HG03460 (cell line): ENCODE data around the gene IL16.

Experiments
- ATAC-seq: cut with Tn5 transposase; IDR thresholded peaks from one replicate; pipeline ENCODE4 v1.9.1; 2021; ENCODE audit not compliant: unreplicated experiment

Gene IL16

GRCh38 chr15:81254277-81254915, 57.7 kb downstream of the IL16 start:
- no peak for ATAC-seq

GRCh38 chr15:81254916-81255290, 58.2 kb downstream of the IL16 start:
- ATAC-seq: no peak

GRCh38 chr15:81255315-81255957, 58.8 kb downstream of the IL16 start:
- ATAC-seq: no peak

- no peak for ATAC-seq
These were observed 59.3 kb downstream of the IL16 start for GRCh38 chr15:81255958-81256320.

GRCh38 chr15:81256916-81257315, 60.2 kb downstream of the IL16 start:
- ATAC-seq: no peak

- ATAC-seq: no peak
These were observed 60.8 kb downstream of the IL16 start for GRCh38 chr15:81257435-81257834.

GRCh38 chr15:81258455-81258854, 61.8 kb downstream of the IL16 start:
- ATAC-seq: no peak

GRCh38 chr15:81259760-81260298, 63.1 kb downstream of the IL16 start:
- ATAC-seq: no peak

- ATAC-seq: no peak
These were observed 64.6 kb downstream of the IL16 start for GRCh38 chr15:81261172-81261811.

- ATAC-seq: no peak
These were observed 66.8 kb downstream of the IL16 start for GRCh38 chr15:81263477-81263876.

GRCh38 chr15:81264072-81264857, 67.6 kb downstream of the IL16 start:
- ATAC-seq: no peak

GRCh38 chr15:81265256-81265943, 68.7 kb downstream of the IL16 start:
- no peak for ATAC-seq

- peak; percentile 81 for ATAC-seq
These were observed 69.5 kb downstream of the IL16 start for GRCh38 chr15:81265944-81266775.

- no peak for ATAC-seq
These were observed 71.7 kb downstream of the IL16 start for GRCh38 chr15:81268340-81268739.

- no peak for ATAC-seq
These were observed 72.4 kb downstream of the IL16 start for GRCh38 chr15:81268881-81269601.

GRCh38 chr15:81270188-81270587, 73.5 kb downstream of the IL16 start:
- no peak for ATAC-seq

GRCh38 chr15:81270781-81271491, 74.3 kb downstream of the IL16 start:
- no peak for ATAC-seq

- no peak for ATAC-seq
These were observed 75.3 kb downstream of the IL16 start for GRCh38 chr15:81271761-81272644.
